HCT116 (cell line): ENCODE data around the gene MMP17. TPM values are rescaled to one million over a fixed set of nuclear protein-coding genes. Genes with fewer than 3 reads are reported as not detected.

Experiments
- ATAC-seq: fragments of 200-7000 bp; cut with Tn5 transposase; 2 replicates; pipeline ENCODE4 v1.9.1; 2020; ENCODE audit warnings: mild to moderate bottlenecking, moderate library complexity
- BruUV-seq: library from RNA; stranded (reverse); fragments of 400-500 nt; replicated peaks from 2 replicates; lab custom pipeline; 2021; lab: Mats Ljungman, UMichigan
- CTCF ChIA-PET: fragments of 300-600 bp; sonication (Branson Sonifier 250); formaldehyde crosslinking; loops from one replicate; lab custom pipeline; 2021; ENCODE audit warnings: antibody characterized with exemption; lab: Charles Lee
- POLR2A ChIA-PET: fragments of 300-600, 350-600 bp; sonication (Branson Sonifier 250); formaldehyde crosslinking; loops from one replicate; lab custom pipeline; 2021; ENCODE audit warnings: antibody characterized with exemption; lab: Charles Lee
- RAD21 ChIA-PET, 2 experiments: fragments of 300-600 bp; sonication (Branson Sonifier 250); formaldehyde crosslinking; loops; one replicate each; lab custom pipeline; 2023; ENCODE audit warnings: low total read pairs in 2 of 2; ENCODE audit not compliant: uncharacterized antibody in 2 of 2, unreplicated experiment in 2 of 2, low non-redundant PET in 1 of 2; lab: Charles Lee
- DNase-seq: peaks from one replicate; pipeline ENCODE4 v3.0.0-alpha.2; 2010; ENCODE audit warnings: low read depth, low spot score
- H2AFZ ChIP-seq: fragments of 200-600 bp; shearing (Covaris generic), sonication (generic); 2 replicates; pipeline ENCODE4 v1.6.1; 2017; ENCODE audit warnings: low read depth, mixed run types, mixed read lengths, antibody characterized with exemption, low read length; ENCODE audit not compliant: poor library complexity, severe bottlenecking
- H3K27ac ChIP-seq: 2 replicates; pipeline ENCODE4 v1.5.1; 2012; ENCODE audit warnings: low read depth, low read length
- H3K27me3 ChIP-seq: fragments of 200-600 bp; sonication (generic); 2 replicates; pipeline ENCODE4 v1.6.1; 2016; ENCODE audit warnings: mixed run types, low read length, mixed read lengths; ENCODE audit not compliant: insufficient read depth
- H3K36me3 ChIP-seq, 2 experiments: fragments of 200-500 bp in 1 of 2; fragments of 200-600 bp in 1 of 2; sonication (Bioruptor generic) in 1 of 2; sonication (generic) in 1 of 2; 2 replicates each; pipeline versions ENCODE4 v1.5.1 to v1.6.1; 2014 to 2016; ENCODE audit warnings: low read length in 2 of 2, inconsistent platforms in 1 of 2, mixed read lengths in 1 of 2, mixed run types in 1 of 2; ENCODE audit not compliant: insufficient read depth in 2 of 2, control insufficient read depth in 1 of 2
- H3K4me1 ChIP-seq, 2 experiments: fragments of 200-600 bp in 1 of 2; sonication (generic) in 1 of 2; 2 replicates each; pipeline versions ENCODE4 v1.5.1 to v1.6.1; 2012 to 2017; ENCODE audit warnings: low read length in 2 of 2, inconsistent platforms in 1 of 2, mild to moderate bottlenecking in 1 of 2, mixed read lengths in 1 of 2, mixed run types in 1 of 2, moderate library complexity in 1 of 2; ENCODE audit not compliant: insufficient read depth in 2 of 2, control insufficient read depth in 1 of 2
- H3K4me2 ChIP-seq: fragments of 200-600 bp; sonication (generic); 2 replicates; pipeline ENCODE4 v1.6.1; 2017; ENCODE audit warnings: mixed run types, low read length, mixed read lengths
- H3K4me3 ChIP-seq, 2 experiments: fragments of 200-600 bp in 1 of 2; sonication (generic) in 1 of 2; replicated peaks in 1 of 2; 2 replicates each; pipeline ENCODE4 v1.5.1; 2011 to 2016; ENCODE audit warnings: low read length in 2 of 2, control low read depth in 1 of 2, low read depth in 1 of 2, mild to moderate bottlenecking in 1 of 2, mixed read lengths in 1 of 2, mixed run types in 1 of 2
- H3K79me2 ChIP-seq: fragments of 200-600 bp; sonication (generic); 2 replicates; pipeline ENCODE4 v1.6.1; 2017; ENCODE audit warnings: mild to moderate bottlenecking, mixed run types, low read length, moderate library complexity, mixed read lengths; ENCODE audit not compliant: insufficient read depth
- H3K9ac ChIP-seq: fragments of 200-600 bp; sonication (generic); 2 replicates; pipeline ENCODE4 v1.6.1; 2016; ENCODE audit warnings: low read length, mixed read lengths
- H3K9me2 ChIP-seq: fragments of 200-600 bp; sonication (generic), shearing (Covaris generic); 2 replicates; pipeline ENCODE4 v1.6.1; 2017; ENCODE audit warnings: mixed run types, mild to moderate bottlenecking, moderate library complexity; ENCODE audit not compliant: insufficient read depth
- H3K9me3 ChIP-seq, 2 experiments: fragments of 200-500 bp in 1 of 2; fragments of 200-600 bp in 1 of 2; sonication (Bioruptor generic) in 1 of 2; sonication (generic) in 1 of 2; 2 replicates each; pipeline ENCODE4 v1.6.1; 2014 to 2017; ENCODE audit warnings: low read length in 2 of 2, mixed read lengths in 2 of 2, inconsistent platforms in 1 of 2, low read depth in 1 of 2, mild to moderate bottlenecking in 1 of 2, mixed run types in 1 of 2, moderate library complexity in 1 of 2; ENCODE audit not compliant: control insufficient read depth in 1 of 2, insufficient read depth in 1 of 2
- H4K20me1 ChIP-seq: fragments of 200-600 bp; sonication (generic), shearing (Covaris generic); 2 replicates; pipeline ENCODE4 v1.6.1; 2017; ENCODE audit warnings: mixed run types, mild to moderate bottlenecking, moderate library complexity; ENCODE audit not compliant: insufficient read depth
- CEBPB ChIP-seq: IDR thresholded peaks from 2 replicates; pipeline ENCODE4 v1.6.1; 2012; ENCODE audit warnings: low read depth
- EGR1 ChIP-seq: IDR thresholded peaks from 2 replicates; pipeline ENCODE4 v1.6.1; 2012; ENCODE audit warnings: low read depth
- ELF1 ChIP-seq: IDR thresholded peaks from 2 replicates; pipeline ENCODE4 v1.6.1; 2012; ENCODE audit warnings: low read depth, borderline replicate concordance
- EZH2 ChIP-seq: fragments of 200-600 bp; sonication (generic); IDR thresholded peaks from 2 replicates; pipeline ENCODE4 v1.6.1; 2017; ENCODE audit warnings: antibody characterized with exemption, mixed run types
- FOSL1 ChIP-seq: IDR thresholded peaks from 2 replicates; pipeline ENCODE4 v1.6.1; 2012; ENCODE audit warnings: low read depth
- JUND ChIP-seq: IDR thresholded peaks from 2 replicates; pipeline ENCODE4 v1.6.1; 2012
- POLR2A ChIP-seq: IDR thresholded peaks from 2 replicates; pipeline ENCODE4 v1.7.0; 2011; ENCODE audit warnings: borderline replicate concordance; ENCODE audit not compliant: insufficient read depth, insufficient read length; ENCODE audit errors: extremely low read depth
- POLR2AphosphoS5 ChIP-seq: IDR thresholded peaks from 2 replicates; pipeline ENCODE4 v1.6.1; 2011; ENCODE audit warnings: mild to moderate bottlenecking, low read depth, low read length, moderate library complexity
- RAD21 ChIP-seq: IDR thresholded peaks from 2 replicates; pipeline ENCODE4 v1.6.1; 2012; ENCODE audit warnings: low read depth, mild to moderate bottlenecking
- SIN3A ChIP-seq: IDR thresholded peaks from 2 replicates; pipeline ENCODE4 v1.6.1; 2012; ENCODE audit warnings: low read depth
- SRF ChIP-seq: IDR thresholded peaks from 2 replicates; pipeline ENCODE4 v1.6.1; 2012; ENCODE audit warnings: low read depth
- TCF7L2 ChIP-seq: IDR thresholded peaks from 2 replicates; pipeline ENCODE4 v1.7.0; 2011; ENCODE audit warnings: borderline replicate concordance, inconsistent platforms; ENCODE audit not compliant: insufficient read depth, insufficient read length; ENCODE audit errors: extremely low read depth
- ZFX ChIP-seq: fragments of 450-650 bp; IDR thresholded peaks from 2 replicates; pipeline ENCODE4 v1.6.1; 2017
- ZNF274 ChIP-seq: fragments of 200-500 bp; sonication (Bioruptor generic); IDR thresholded peaks from 2 replicates; pipeline ENCODE4 v1.6.1; 2014; ENCODE audit warnings: mild to moderate bottlenecking, low read depth, low read length, inconsistent platforms
- intact Hi-C: fragments of 100-400 bp; cut with micrococcal nuclease; formaldehyde crosslinking; loops from 2 replicates; pipeline ENCODE4 v1.10.0; 2022
- total RNA-seq: library from RNA; stranded (reverse); gene quantifications from one replicate; pipeline ENCODE4 v1.2.1, GENCODE V29; 2021; ENCODE audit not compliant: unreplicated experiment
- TF ChIP-seq, protein P1 (sequence below), 3 experiments: fragments of 200-600 bp in 1 of 3; sonication (generic) in 1 of 3; IDR thresholded peaks in 2 of 3; conservative IDR thresholded peaks in 1 of 3; 2 replicates each; pipeline ENCODE4 v1.5.1; 2012 to 2017; ENCODE audit warnings: low read depth in 2 of 3, low read length in 2 of 3, antibody characterized with exemption in 1 of 3, borderline replicate concordance in 1 of 3, control low read depth in 1 of 3, mild to moderate bottlenecking in 1 of 3, mixed read lengths in 1 of 3, mixed run types in 1 of 3, moderate library complexity in 1 of 3; ENCODE audit not compliant: insufficient read depth in 1 of 3
- TF ChIP-seq, protein P2 (sequence below): IDR thresholded peaks from 2 replicates; pipeline ENCODE4 v1.6.1; 2012; ENCODE audit warnings: low read depth
- TF ChIP-seq, protein P3 (sequence below): IDR thresholded peaks from 2 replicates; pipeline ENCODE4 v1.6.1; 2011; ENCODE audit warnings: mild to moderate bottlenecking, low read length, moderate library complexity; ENCODE audit not compliant: insufficient replicate concordance; ENCODE audit errors: extremely low read depth
- TF ChIP-seq, protein P4 (sequence below): IDR thresholded peaks from 2 replicates; pipeline ENCODE4 v1.6.1; 2012

MMP17 gene
- total RNA-seq, 1 experiment from 2014 or later: 14.3 TPM

DNA sequence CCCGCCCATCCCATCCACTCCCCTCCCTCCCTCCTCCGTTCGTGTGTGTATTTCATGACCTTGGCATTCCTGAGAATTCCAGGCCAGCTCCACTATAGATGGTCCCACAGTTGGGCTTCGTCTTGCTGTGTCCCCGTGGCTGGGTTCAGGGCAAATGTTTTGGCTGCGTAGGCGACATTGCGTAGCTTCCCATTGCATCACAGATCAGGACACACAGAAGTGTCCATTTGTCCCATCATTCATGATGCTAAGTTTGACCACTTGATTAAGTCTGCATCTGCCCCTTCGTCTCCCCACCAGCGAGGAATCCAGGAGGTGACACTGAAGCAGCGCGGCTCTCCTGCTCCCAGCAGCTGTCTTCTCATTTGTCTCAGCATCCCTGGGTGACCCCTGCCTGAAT, 38.6 kb upstream of the MMP17 start (continued):
- no peak for TF ChIP-seq POLR2AphosphoS5

DNA sequence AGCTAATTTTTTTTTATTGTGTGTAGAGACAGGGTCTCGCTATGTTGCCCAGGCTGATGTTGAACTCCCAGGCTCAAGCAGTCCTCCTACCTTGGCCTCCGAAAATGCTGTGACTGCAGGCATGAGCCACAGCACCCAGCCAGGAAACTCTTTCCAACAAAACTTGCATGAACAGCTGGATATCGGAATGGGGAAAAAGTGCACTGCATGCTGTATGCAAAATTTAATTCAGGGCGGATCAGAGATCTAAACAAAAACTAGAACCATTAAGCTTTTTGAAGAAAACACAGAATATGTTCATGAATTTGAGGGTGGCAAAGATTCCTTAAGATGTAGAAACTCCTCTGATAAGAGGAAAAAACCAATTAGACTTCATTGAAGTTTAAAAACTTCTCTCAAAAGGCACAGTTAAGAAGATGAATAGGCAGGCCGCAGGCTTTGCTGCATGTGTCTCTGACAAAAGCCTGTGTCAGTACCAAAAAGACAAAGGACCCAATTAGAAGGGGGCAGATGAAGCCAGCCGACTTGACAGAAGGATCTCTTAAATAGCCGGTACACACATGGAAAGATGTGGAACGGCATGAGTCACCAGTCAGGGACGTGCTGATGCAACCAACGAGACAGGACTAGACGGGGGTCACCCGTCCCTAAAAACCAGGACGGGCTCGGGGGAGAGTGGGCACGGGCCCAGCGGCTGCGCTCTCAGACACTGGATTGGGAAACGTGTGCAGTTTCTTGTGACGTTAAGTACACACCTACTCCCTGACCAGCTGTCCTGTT, 34.8 kb upstream of the MMP17 start:
- Histone ChIP-seq H3K27ac (no peak overlapping the region), H3K4me3 (no peak overlapping the region), H3K27me3 (no peaks in the 10 kb centered on the region), H3K79me2 (no peaks in the 10 kb centered on the region), H3K9me2 (no peaks in the 10 kb centered on the region), H3K9me3 (no peaks in the 10 kb centered on the region), H2AFZ (no peak overlapping the region), H4K20me1 (no peaks in the 10 kb centered on the region), H3K36me3 (peaks cover 3 to 31% of the 10 kb centered on the region in 2 experiments; a peak in 2 of 4 replicates), H3K4me1 (no peaks in the 10 kb centered on the region; a peak in 1 of 4 replicates), H3K9ac (no peak overlapping the region), H3K4me2 (no peak overlapping the region)
- DNase-seq (no peak), ATAC-seq (no peak)
- intact Hi-C loops: no loop called here
- RAD21 ChIA-PET: no interaction called here
- POLR2A ChIA-PET: no interaction called here
- no TSS peak for BruUV-seq
- CTCF ChIA-PET: no interaction called here
- TF ChIP-seq CEBPB: no peak
- TF ChIP-seq, protein P1, sequence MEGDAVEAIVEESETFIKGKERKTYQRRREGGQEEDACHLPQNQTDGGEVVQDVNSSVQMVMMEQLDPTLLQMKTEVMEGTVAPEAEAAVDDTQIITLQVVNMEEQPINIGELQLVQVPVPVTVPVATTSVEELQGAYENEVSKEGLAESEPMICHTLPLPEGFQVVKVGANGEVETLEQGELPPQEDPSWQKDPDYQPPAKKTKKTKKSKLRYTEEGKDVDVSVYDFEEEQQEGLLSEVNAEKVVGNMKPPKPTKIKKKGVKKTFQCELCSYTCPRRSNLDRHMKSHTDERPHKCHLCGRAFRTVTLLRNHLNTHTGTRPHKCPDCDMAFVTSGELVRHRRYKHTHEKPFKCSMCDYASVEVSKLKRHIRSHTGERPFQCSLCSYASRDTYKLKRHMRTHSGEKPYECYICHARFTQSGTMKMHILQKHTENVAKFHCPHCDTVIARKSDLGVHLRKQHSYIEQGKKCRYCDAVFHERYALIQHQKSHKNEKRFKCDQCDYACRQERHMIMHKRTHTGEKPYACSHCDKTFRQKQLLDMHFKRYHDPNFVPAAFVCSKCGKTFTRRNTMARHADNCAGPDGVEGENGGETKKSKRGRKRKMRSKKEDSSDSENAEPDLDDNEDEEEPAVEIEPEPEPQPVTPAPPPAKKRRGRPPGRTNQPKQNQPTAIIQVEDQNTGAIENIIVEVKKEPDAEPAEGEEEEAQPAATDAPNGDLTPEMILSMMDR (IDR thresholded peaks at IDR 0.05 in 2 of 3, conservative IDR thresholded peaks at IDR 0.05 in 1 of 3; ENCODE audit: borderline replicate concordance in 1 of 3, insufficient read depth in 1 of 3, low read depth in 2 of 3, low read length in 2 of 3): no peak
- no peak for TF ChIP-seq FOSL1
- no peak for TF ChIP-seq EGR1
- TF ChIP-seq, protein P2, sequence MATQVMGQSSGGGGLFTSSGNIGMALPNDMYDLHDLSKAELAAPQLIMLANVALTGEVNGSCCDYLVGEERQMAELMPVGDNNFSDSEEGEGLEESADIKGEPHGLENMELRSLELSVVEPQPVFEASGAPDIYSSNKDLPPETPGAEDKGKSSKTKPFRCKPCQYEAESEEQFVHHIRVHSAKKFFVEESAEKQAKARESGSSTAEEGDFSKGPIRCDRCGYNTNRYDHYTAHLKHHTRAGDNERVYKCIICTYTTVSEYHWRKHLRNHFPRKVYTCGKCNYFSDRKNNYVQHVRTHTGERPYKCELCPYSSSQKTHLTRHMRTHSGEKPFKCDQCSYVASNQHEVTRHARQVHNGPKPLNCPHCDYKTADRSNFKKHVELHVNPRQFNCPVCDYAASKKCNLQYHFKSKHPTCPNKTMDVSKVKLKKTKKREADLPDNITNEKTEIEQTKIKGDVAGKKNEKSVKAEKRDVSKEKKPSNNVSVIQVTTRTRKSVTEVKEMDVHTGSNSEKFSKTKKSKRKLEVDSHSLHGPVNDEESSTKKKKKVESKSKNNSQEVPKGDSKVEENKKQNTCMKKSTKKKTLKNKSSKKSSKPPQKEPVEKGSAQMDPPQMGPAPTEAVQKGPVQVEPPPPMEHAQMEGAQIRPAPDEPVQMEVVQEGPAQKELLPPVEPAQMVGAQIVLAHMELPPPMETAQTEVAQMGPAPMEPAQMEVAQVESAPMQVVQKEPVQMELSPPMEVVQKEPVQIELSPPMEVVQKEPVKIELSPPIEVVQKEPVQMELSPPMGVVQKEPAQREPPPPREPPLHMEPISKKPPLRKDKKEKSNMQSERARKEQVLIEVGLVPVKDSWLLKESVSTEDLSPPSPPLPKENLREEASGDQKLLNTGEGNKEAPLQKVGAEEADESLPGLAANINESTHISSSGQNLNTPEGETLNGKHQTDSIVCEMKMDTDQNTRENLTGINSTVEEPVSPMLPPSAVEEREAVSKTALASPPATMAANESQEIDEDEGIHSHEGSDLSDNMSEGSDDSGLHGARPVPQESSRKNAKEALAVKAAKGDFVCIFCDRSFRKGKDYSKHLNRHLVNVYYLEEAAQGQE: no peak
- TF ChIP-seq SIN3A: no peak
- TF ChIP-seq POLR2A: no peak
- TF ChIP-seq ZNF274: no peak
- TF ChIP-seq RAD21: no peak
- TF ChIP-seq EZH2: no peak
- TF ChIP-seq SRF: no peak
- no peak for TF ChIP-seq JUND
- TF ChIP-seq, protein P3, sequence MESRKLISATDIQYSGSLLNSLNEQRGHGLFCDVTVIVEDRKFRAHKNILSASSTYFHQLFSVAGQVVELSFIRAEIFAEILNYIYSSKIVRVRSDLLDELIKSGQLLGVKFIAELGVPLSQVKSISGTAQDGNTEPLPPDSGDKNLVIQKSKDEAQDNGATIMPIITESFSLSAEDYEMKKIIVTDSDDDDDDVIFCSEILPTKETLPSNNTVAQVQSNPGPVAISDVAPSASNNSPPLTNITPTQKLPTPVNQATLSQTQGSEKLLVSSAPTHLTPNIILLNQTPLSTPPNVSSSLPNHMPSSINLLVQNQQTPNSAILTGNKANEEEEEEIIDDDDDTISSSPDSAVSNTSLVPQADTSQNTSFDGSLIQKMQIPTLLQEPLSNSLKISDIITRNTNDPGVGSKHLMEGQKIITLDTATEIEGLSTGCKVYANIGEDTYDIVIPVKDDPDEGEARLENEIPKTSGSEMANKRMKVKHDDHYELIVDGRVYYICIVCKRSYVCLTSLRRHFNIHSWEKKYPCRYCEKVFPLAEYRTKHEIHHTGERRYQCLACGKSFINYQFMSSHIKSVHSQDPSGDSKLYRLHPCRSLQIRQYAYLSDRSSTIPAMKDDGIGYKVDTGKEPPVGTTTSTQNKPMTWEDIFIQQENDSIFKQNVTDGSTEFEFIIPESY: no peak
- TF ChIP-seq, protein P4, sequence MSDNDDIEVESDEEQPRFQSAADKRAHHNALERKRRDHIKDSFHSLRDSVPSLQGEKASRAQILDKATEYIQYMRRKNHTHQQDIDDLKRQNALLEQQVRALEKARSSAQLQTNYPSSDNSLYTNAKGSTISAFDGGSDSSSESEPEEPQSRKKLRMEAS: no peak
- no peak for TF ChIP-seq ZFX
- TF ChIP-seq TCF7L2: no peak
- no peak for TF ChIP-seq POLR2AphosphoS5
- no peak for TF ChIP-seq ELF1
